ENCODE data around the gene TAS2R8. TPM values are rescaled to one million over a fixed set of nuclear protein-coding genes. Genes with fewer than 3 reads are reported as not detected.

Gene TAS2R8
- total RNA-seq, 2 experiments from 2014 or later, result not detected

DNA sequence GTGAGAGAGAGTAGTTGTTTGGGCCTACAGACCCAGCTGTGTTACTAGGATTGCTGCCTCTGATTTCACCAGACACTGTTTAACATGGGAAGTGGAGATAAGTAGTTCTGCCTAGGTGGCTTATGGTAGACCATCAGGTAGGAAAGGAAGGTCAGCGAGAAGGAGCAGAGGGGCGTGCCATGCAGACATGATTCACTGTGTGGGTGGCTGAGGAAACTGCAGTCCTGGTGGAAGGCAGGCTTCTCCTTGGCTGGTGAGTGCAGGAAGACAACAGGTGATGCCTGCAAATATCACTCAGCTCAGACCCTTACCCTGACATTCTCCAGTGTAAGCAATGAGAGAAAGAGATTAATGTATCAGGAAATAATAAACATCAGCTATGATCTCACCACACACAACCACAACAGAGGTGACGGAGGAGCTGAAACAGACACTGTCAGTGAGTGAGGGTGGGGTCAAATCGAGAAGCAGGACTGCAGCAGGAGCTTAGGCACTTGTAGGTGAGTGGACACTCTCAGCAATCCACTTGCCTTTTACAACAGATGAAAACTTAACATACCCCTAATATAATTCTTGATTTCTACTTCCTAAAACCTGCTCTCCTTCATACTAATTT, 44.3 kb upstream of the TAS2R8 start:
- no peak for TF ChIP-seq CTCF (IDR thresholded peaks at IDR 0.05)
- Histone ChIP-seq H3K27ac (ENCODE audit: low read depth in 1 of 2, low read length in 2 of 2) (no peak overlapping the region), H3K4me1 (ENCODE audit: insufficient read depth, low read length) (peaks cover 21% of the 10 kb centered on the region), H3K9me3 (ENCODE audit: control insufficient read depth in 1 of 2, insufficient read depth in 1 of 2, low read length in 2 of 2) (peaks cover 7 to 11% of the 10 kb centered on the region in 2 experiments), H3K4me3 (ENCODE audit: low read length) (no peak overlapping the region), H3K36me3 (ENCODE audit: insufficient read depth, low read length) (peaks cover 3% of the 10 kb centered on the region), H3K27me3 (ENCODE audit: control insufficient read depth in 1 of 2, insufficient read depth in 2 of 2, low read length in 2 of 2) (no peaks in the 10 kb centered on the region)
- Mint-ChIP-seq H3K9me3 (peaks cover 7% of the 10 kb centered on the region), H3K27ac (peak overlapping the region; percentile 10), H3K4me3 (peak overlapping the region; percentile 7), H3K4me1 (ENCODE audit: low read depth) (peaks cover 52% of the 10 kb centered on the region), H3K27me3 (no peaks in the 10 kb centered on the region), H3K36me3 (ENCODE audit: low read depth) (peaks cover 68% of the 10 kb centered on the region)
- ChIA-PET POLR2A (interaction anchor here (0.6 to 1.5 kb wide), 2 partner anchors 14 to 319 kb away, joined by 3 read pairs; partner anchors contain the start of gene SMIM10L1), CTCF (no interaction called here)
- DNase-seq (peak in 1 of 14 experiments; percentile 29), ATAC-seq (ENCODE audit: poor library complexity) (peak; percentile 25)
- intact Hi-C loops (cut with DNase I, micrococcal nuclease), result no loop called here

- ATAC-seq (ENCODE audit: poor library complexity) (peak; percentile 73), DNase-seq (peak in 3 of 14 experiments; percentile 9 to 73 (median 11))
- Mint-ChIP-seq H3K4me3 (no peak within 1 kb of the TSS), H3K27ac (no peak within 1 kb of the TSS), H3K27me3 (no peaks in the 10 kb centered on the region), H3K36me3 (ENCODE audit: low read depth) (peaks cover 70% of the 10 kb centered on the region), H3K4me1 (ENCODE audit: low read depth) (peaks cover 46% of the 10 kb centered on the region), H3K9me3 (no peaks in the 10 kb centered on the region)
- Histone ChIP-seq H3K27ac (ENCODE audit: low read depth in 1 of 2, low read length in 2 of 2) (no peak within 1 kb of the TSS), H3K9me3 (ENCODE audit: control insufficient read depth in 1 of 2, insufficient read depth in 1 of 2, low read length in 2 of 2) (peaks cover 0 to 5% of the 10 kb centered on the region in 2 experiments), H3K27me3 (ENCODE audit: control insufficient read depth in 1 of 2, insufficient read depth in 2 of 2, low read length in 2 of 2) (no peaks in the 10 kb centered on the region), H3K4me1 (ENCODE audit: insufficient read depth, low read length) (peaks cover 21% of the 10 kb centered on the region), H3K36me3 (ENCODE audit: insufficient read depth, low read length) (peaks cover 3% of the 10 kb centered on the region), H3K4me3 (ENCODE audit: low read length) (no peak within 1 kb of the TSS)
- ChIA-PET CTCF (no interaction called here), POLR2A (no interaction called here)
- no peak for TF ChIP-seq CTCF (IDR thresholded peaks at IDR 0.05)
- intact Hi-C loops (cut with DNase I, micrococcal nuclease), result no loop called here
Observed at GRCh38 chr12:10849425-10849878, 42.4 kb upstream of the TAS2R8 start, which contains the start of gene PRR4. TSS of gene PRR4 (minus strand) at chr12:10849475. CDS start at chr12:10849437, 38 bp downstream.

DNA sequence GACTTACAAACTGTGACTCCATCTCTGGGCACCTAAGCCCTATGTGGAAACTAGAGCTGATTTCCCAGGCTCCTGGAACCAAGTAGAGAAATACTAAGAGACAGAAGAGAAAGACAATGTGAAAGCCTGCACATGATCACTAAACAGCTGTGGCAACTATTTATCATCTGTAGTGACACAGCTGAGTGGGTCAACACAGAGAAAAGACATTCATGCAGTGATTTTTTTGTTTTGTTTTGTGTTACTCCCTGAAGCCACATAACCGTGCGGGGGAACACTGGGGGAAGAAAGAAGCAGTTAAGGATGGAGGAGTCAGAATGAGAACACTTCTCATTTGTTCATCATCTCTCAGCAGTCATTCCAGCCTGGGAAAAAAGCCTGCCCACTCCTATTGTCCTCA, 40.7 kb upstream of the TAS2R8 start:
- ChIA-PET POLR2A (no interaction called here), CTCF (no interaction called here)
- H3K4me3 Mint-ChIP-seq, result no peak overlapping the region
- Histone ChIP-seq H3K9me3 (ENCODE audit: control insufficient read depth in 1 of 2, insufficient read depth in 1 of 2, low read length in 2 of 2) (no peaks in the 10 kb centered on the region), H3K4me1 (ENCODE audit: insufficient read depth, low read length) (peaks cover 12% of the 10 kb centered on the region), H3K4me3 (ENCODE audit: low read length) (no peak overlapping the region), H3K27me3 (ENCODE audit: control insufficient read depth in 1 of 2, insufficient read depth in 2 of 2, low read length in 2 of 2) (no peaks in the 10 kb centered on the region), H3K27ac (ENCODE audit: low read depth in 1 of 2, low read length in 2 of 2) (no peak overlapping the region), H3K36me3 (ENCODE audit: insufficient read depth, low read length) (peaks cover 3% of the 10 kb centered on the region)
- intact Hi-C loops (cut with DNase I, micrococcal nuclease), result no loop called here
- peaks cover 36% of the 10 kb centered on the region for H3K4me1 Mint-ChIP-seq (ENCODE audit: low read depth)
- TF ChIP-seq CTCF (IDR thresholded peaks at IDR 0.05), result no peak
- DNase-seq (no peak), ATAC-seq (ENCODE audit: poor library complexity) (no peak)
- peaks cover 77% of the 10 kb centered on the region for H3K36me3 Mint-ChIP-seq (ENCODE audit: low read depth)
- H3K27me3 Mint-ChIP-seq, result no peaks in the 10 kb centered on the region
- no peak overlapping the region for H3K27ac Mint-ChIP-seq
- H3K9me3 Mint-ChIP-seq, result no peaks in the 10 kb centered on the region
